K562 (cell line): ENCODE data around the gene SYTL5.

Experiments
- ARID1B ChIP-seq: fragments of 450-650 bp; IDR thresholded peaks from 2 replicates; pipeline ENCODE4 v1.6.1; 2016; ENCODE audit warnings: antibody characterized with exemption, mild to moderate bottlenecking, inconsistent platforms
- CTCF ChIP-seq, 3 experiments: IDR thresholded peaks in 2 of 3; conservative IDR thresholded peaks in 1 of 3; 2 replicates each; pipeline ENCODE4 v1.5.1; 2011 to 2012; ENCODE audit warnings: low read length in 3 of 3, mild to moderate bottlenecking in 3 of 3, control low read depth in 2 of 3, improper control_type of control experiment in 1 of 3, inconsistent platforms in 1 of 3, low read depth in 1 of 3, mixed read lengths in 1 of 3, moderate library complexity in 1 of 3; ENCODE audit not compliant: insufficient read depth in 2 of 3
- DMBX1 ChIP-seq: fragments of 250-450 bp; sonication (Bioruptor Pico); IDR thresholded peaks from 2 replicates; pipeline ENCODE4 v1.8.0; 2022; ENCODE audit warnings: inconsistent platforms, mild to moderate bottlenecking, moderate library complexity, borderline replicate concordance
- HCFC1 ChIP-seq: IDR thresholded peaks from 2 replicates; pipeline ENCODE4 v1.6.1; 2012; ENCODE audit warnings: low read depth, low read length, improper control_type of control experiment
- MCM5 ChIP-seq: fragments of 450-650 bp; IDR thresholded peaks from 2 replicates; pipeline ENCODE4 v1.6.1; 2016; ENCODE audit warnings: low read depth
- NFATC3 ChIP-seq: fragments of 450-650 bp; IDR thresholded peaks from 2 replicates; pipeline ENCODE4 v1.6.1; 2017; ENCODE audit warnings: mild to moderate bottlenecking
- NR3C1 ChIP-seq: sonication (generic); formaldehyde crosslinking; IDR thresholded peaks from 2 replicates; pipeline ENCODE4 v1.8.1; 2022; ENCODE audit warnings: missing genetic modification reagents
- RCOR1 ChIP-seq, 2 experiments: IDR thresholded peaks; 2 replicates each; pipeline ENCODE4 v1.6.1; 2012; ENCODE audit warnings: low read depth in 2 of 2, low read length in 2 of 2, borderline replicate concordance in 1 of 2, improper control_type of control experiment in 1 of 2
- SMAD3 ChIP-seq: fragments of 450-650 bp; formaldehyde crosslinking; conservative IDR thresholded peaks from 2 replicates; pipeline ENCODE4 v1.4.0; 2020; ENCODE audit warnings: mild to moderate bottlenecking
- STAT6 ChIP-seq: sonication (generic); formaldehyde crosslinking; IDR thresholded peaks from 2 replicates; pipeline ENCODE4 v1.8.1; 2023; ENCODE audit warnings: mild to moderate bottlenecking, missing genetic modification reagents
- ZNF696 ChIP-seq: fragments of 250-450 bp; sonication (Bioruptor Pico); conservative IDR thresholded peaks from 2 replicates; pipeline ENCODE4 v1.4.0; 2020; ENCODE audit warnings: mild to moderate bottlenecking, moderate library complexity

GRCh38 chrX:37997096-37997495, 9.3 kb upstream of the SYTL5 start:
- TF ChIP-seq RCOR1 (IDR thresholded peaks at IDR 0.05; ENCODE audit: borderline replicate concordance in 1 of 2, low read depth in 2 of 2, low read length in 2 of 2) (no peak), STAT6 (CRISPR knock-in tag) (no peak), CTCF (IDR thresholded peaks at IDR 0.05 in 2 of 3, conservative IDR thresholded peaks at IDR 0.05 in 1 of 3; ENCODE audit: insufficient read depth in 2 of 3, low read depth in 1 of 3, low read length in 3 of 3) (no peak), HCFC1 (no peak), MCM5 (no peak), SMAD3 (CRISPR knock-in tag) (no peak), NFATC3 (no peak), ZNF696 (CRISPR knock-in tag) (no peak), NR3C1 (CRISPR knock-in tag) (no peak), DMBX1 (CRISPR knock-in tag) (no peak), ARID1B (no peak)
